K562 (cell line): ENCODE measurements around the gene SLC35B4. TPM values are rescaled to one million over a fixed set of nuclear protein-coding genes. Genes with fewer than 3 reads are reported as not detected.

Experiments
- ATAC-seq: fragments of 200-7000 bp; cut with Tn5 transposase; 3 replicates; pipeline ENCODE4 v1.9.1; 2020; ENCODE audit warnings: moderate library complexity
- BruUV-seq: library from RNA; stranded (reverse); fragments of 400-500 nt; replicated peaks from 2 replicates; lab custom pipeline; 2021; lab: Mats Ljungman, UMichigan
- CTCF ChIA-PET: fragments of 300-600 bp; formaldehyde crosslinking; extraction: SDS; loops from one replicate; lab custom pipeline; 2021; ENCODE audit warnings: low intra/inter-chr PET ratio; lab: Yijun Ruan, JAX
- POLR2A ChIA-PET: fragments of 300-600, 350-650 bp; sonication (Branson Sonifier 250); formaldehyde crosslinking; extraction: SDS; loops from one replicate; lab custom pipeline; 2021; ENCODE audit warnings: antibody characterized with exemption, inconsistent platforms; lab: Yijun Ruan, JAX
- DNase-seq, 4 experiments: peaks; one replicate each; pipeline versions ENCODE4 v3.0.0 to v3.0.0-alpha.2; 2011 to 2018; ENCODE audit warnings: low spot score in 3 of 4, mixed read lengths in 3 of 4; ENCODE audit errors: extremely low read depth in 1 of 4
- FAIRE-seq: peaks from 2 replicates; lab custom pipeline; 2011; peaks lifted over from hg19 to GRCh38; lab: Jason Lieb, UNC
- H2AFZ ChIP-seq: 2 replicates; pipeline ENCODE4 v1.6.0; 2011; ENCODE audit warnings: low read depth, low read length, control low read depth, inconsistent platforms
- H3K27ac ChIP-seq: fragments of 200-600 bp; 3 replicates; pipeline ENCODE4 v1.8.0; 2011; ENCODE audit warnings: low read depth, mild to moderate bottlenecking, control low read depth, inconsistent platforms, low read length, moderate library complexity, mixed read lengths; ENCODE audit errors: extremely low read depth
- H3K27me3 ChIP-seq, 2 experiments: fragments of 300-600 bp in 1 of 2; 2 replicates in 1 of 2; 3 replicates in 1 of 2; pipeline versions ENCODE4 v1.6.0 to v1.8.0; 2011; ENCODE audit warnings: inconsistent platforms in 2 of 2, low read length in 2 of 2, mild to moderate bottlenecking in 1 of 2, mixed read lengths in 1 of 2, moderate library complexity in 1 of 2; ENCODE audit not compliant: control insufficient read depth in 2 of 2, insufficient read depth in 2 of 2
- H3K36me3 ChIP-seq: fragments of 300-600 bp; 3 replicates; pipeline ENCODE4 v1.8.0; 2011; ENCODE audit warnings: mild to moderate bottlenecking, low read length, inconsistent platforms; ENCODE audit not compliant: control insufficient read depth, insufficient read depth
- H3K4me1 ChIP-seq, 2 experiments: fragments of 200-600 bp in 1 of 2; replicated peaks in 1 of 2; 2 replicates in 1 of 2; 3 replicates in 1 of 2; pipeline versions ENCODE4 v1.5.1 to v1.8.0; 2011; ENCODE audit warnings: inconsistent platforms in 2 of 2, low read length in 2 of 2, mild to moderate bottlenecking in 1 of 2, mixed read lengths in 1 of 2, moderate library complexity in 1 of 2; ENCODE audit not compliant: control insufficient read depth in 2 of 2, insufficient read depth in 2 of 2
- H3K4me2 ChIP-seq: 2 replicates; pipeline ENCODE4 v1.6.1; 2011; ENCODE audit warnings: low read length, control low read depth, inconsistent platforms, mixed read lengths; ENCODE audit not compliant: insufficient read depth
- H3K4me3 ChIP-seq: fragments of 200-600 bp; sonication (generic), shearing (Covaris generic); 2 replicates; pipeline ENCODE4 v1.5.1; 2016; ENCODE audit warnings: control low read depth, inconsistent platforms
- H3K79me2 ChIP-seq: fragments of 200-600 bp; 3 replicates; pipeline ENCODE4 v1.8.0; 2011; ENCODE audit warnings: low read length, inconsistent platforms; ENCODE audit not compliant: control insufficient read depth, insufficient read depth
- H3K9ac ChIP-seq, 2 experiments: 2 replicates each; pipeline versions ENCODE4 v1.6.0 to v1.6.1; 2011; ENCODE audit warnings: low read depth in 2 of 2, low read length in 2 of 2, control low read depth in 1 of 2, inconsistent platforms in 1 of 2, mild to moderate bottlenecking in 1 of 2, mixed read lengths in 1 of 2; ENCODE audit not compliant: insufficient read depth in 1 of 2
- H3K9me1 ChIP-seq: one replicate; pipeline ENCODE4 v1.6.0; 2011; ENCODE audit warnings: inconsistent platforms, mild to moderate bottlenecking, low read length, moderate library complexity; ENCODE audit not compliant: control insufficient read depth, insufficient read depth
- H3K9me3 ChIP-seq: replicated peaks from 2 replicates; pipeline ENCODE4 v1.5.1; 2011; ENCODE audit warnings: low read depth, low read length, inconsistent platforms; ENCODE audit not compliant: control insufficient read depth, insufficient read depth
- H4K20me1 ChIP-seq: replicated peaks from 2 replicates; pipeline ENCODE4 v1.6.1; 2011; ENCODE audit warnings: low read length, inconsistent platforms, mixed read lengths; ENCODE audit not compliant: control insufficient read depth, insufficient read depth
- EP400 ChIP-seq: fragments of 450-650 bp; IDR thresholded peaks from 2 replicates; pipeline ENCODE4 v1.6.1; 2017; ENCODE audit warnings: antibody characterized with exemption, mild to moderate bottlenecking, moderate library complexity
- HES1 ChIP-seq: fragments of 450-650 bp; IDR thresholded peaks from 2 replicates; pipeline ENCODE4 v1.6.1; 2016; ENCODE audit warnings: low read depth, mild to moderate bottlenecking, moderate library complexity
- HEY1 ChIP-seq: fragments of 250-450 bp; sonication (Bioruptor Pico); IDR thresholded peaks from 2 replicates; pipeline ENCODE4 v1.5.0; 2020; ENCODE audit warnings: mild to moderate bottlenecking, moderate library complexity, borderline replicate concordance
- LCOR ChIP-seq: sonication (generic); formaldehyde crosslinking; IDR thresholded peaks from 2 replicates; pipeline ENCODE4 v1.8.0; 2022; ENCODE audit warnings: mild to moderate bottlenecking, missing genetic modification reagents
- NFYB ChIP-seq: IDR thresholded peaks from 2 replicates; pipeline ENCODE4 v1.6.1; 2011; ENCODE audit warnings: mild to moderate bottlenecking, moderate library complexity; ENCODE audit not compliant: insufficient read length; ENCODE audit errors: extremely low read depth
- RFX5 ChIP-seq: IDR thresholded peaks from 2 replicates; pipeline ENCODE4 v1.6.1; 2011; ENCODE audit warnings: low read depth, mild to moderate bottlenecking, improper control_type of control experiment, low read length
- SIN3B ChIP-seq: fragments of 450-650 bp; IDR thresholded peaks from 2 replicates; pipeline ENCODE4 v1.6.1; 2017; ENCODE audit warnings: low read depth, mild to moderate bottlenecking, moderate library complexity
- ZNF121 ChIP-seq: sonication (generic); formaldehyde crosslinking; conservative IDR thresholded peaks from 2 replicates; pipeline ENCODE4 v1.8.0; 2022; ENCODE audit warnings: missing genetic modification reagents
- ZNF224 ChIP-seq: sonication (generic); formaldehyde crosslinking; IDR thresholded peaks from 2 replicates; pipeline ENCODE4 v1.8.0; 2022; ENCODE audit warnings: mild to moderate bottlenecking, missing genetic modification reagents
- WGBS: fragments of 100-300 bp; shearing (Covaris generic); methylation state at CpG from one replicate; pipeline ENCODE4 v1.1.6; 2016; ENCODE audit warnings: low coverage, mixed read lengths; ENCODE audit not compliant: insufficient coverage; ENCODE audit errors: missing lambda C conversion rate; 5-methylcytosine and 5-hydroxymethylcytosine counted together
- in situ Hi-C: fragments of 300-500 bp; cut with MboI; formaldehyde crosslinking; loops from 4 replicates; pipeline ENCODE4 v1.15.0; 2018; ENCODE audit warnings: inconsistent platforms, mixed read lengths
- intact Hi-C: fragments of 100-400 bp; cut with micrococcal nuclease; formaldehyde crosslinking; loops from 2 replicates; pipeline ENCODE4 v1.14.2; 2022
- polyA plus RNA-seq, 8 experiments: library from polyadenylated mRNA; depleted of rRNA in 4 of 8; stranded (reverse) in 5 of 8; unstranded in 3 of 8; fragments of >200 nt; fragmentation: Nextera tagmentation in 2 of 8; fragmentation: Illumina TruSeq in 1 of 8; extraction: Ambion mirVana in 2 of 8; extraction: Trizol in 1 of 8; gene quantifications; 2 replicates each; pipeline versions ENCODE4 v1.2.1 to v1.2.3, GENCODE V29; 2011 to 2014; ENCODE audit warnings: inconsistent platforms in 1 of 8, missing spikeins in 1 of 8
- total RNA-seq, 7 experiments: library from RNA; depleted of rRNA in 6 of 7; stranded (reverse); fragments of >200 nt in 6 of 7; fragmentation: Illumina TruSeq in 2 of 7; extraction: Trizol in 2 of 7; gene quantifications; 2 replicates each; pipeline versions ENCODE4 v1.2.1 to v1.2.3, GENCODE V29; 2011 to 2021; ENCODE audit warnings: low replicate concordance in 1 of 7

SLC35B4 gene
- total and polyA plus RNA-seq, 9 of the 15 experiments (the other 6 are each of a cell fraction or from before 2014, with no cell fraction given) = 6.1 to 34.9 (median 17.6) TPM

- intact Hi-C loops (no loop called here), in situ Hi-C loops (no loop called here)
- BruUV-seq = no TSS peak
- no peaks in the 10 kb centered on the region for H3K79me2 ChIP-seq
- 81% methylated on average over 4 of the region's 4 CpGs for WGBS
- no peak overlapping the region for H2AFZ ChIP-seq
- H3K27ac ChIP-seq = no peak overlapping the region
- no peaks in the 10 kb centered on the region for H3K27me3 ChIP-seq
- H3K9ac ChIP-seq = no peak overlapping the region
- peaks cover 19% of the 10 kb centered on the region; the same call in 2 of the 3 replicates for H3K36me3 ChIP-seq
- no peaks in the 10 kb centered on the region for H3K4me1 ChIP-seq
- FAIRE-seq = no peak
- ChIA-PET CTCF (no interaction called here), POLR2A (no interaction called here)
- no peaks in the 10 kb centered on the region for H4K20me1 ChIP-seq
- TF ChIP-seq RFX5 (no peak), HES1 (no peak), ZNF121 (CRISPR knock-in tag) (no peak), ZNF224 (CRISPR knock-in tag) (no peak), LCOR (CRISPR knock-in tag) (no peak)
- no peak overlapping the region for H3K4me2 ChIP-seq
- no peak for DNase-seq
- H3K4me3 ChIP-seq = no peak overlapping the region
- no peak for ATAC-seq
- no peaks in the 10 kb centered on the region for H3K9me1 ChIP-seq
- no peaks in the 10 kb centered on the region for H3K9me3 ChIP-seq
Measured at GRCh38 chr7:134308548-134308947, 8.2 kb downstream of the SLC35B4 start.

- H3K9me3 ChIP-seq = no peaks in the 10 kb centered on the region
- CTCF ChIA-PET = no interaction called here
- intact Hi-C loops (no loop called here), in situ Hi-C loops (no loop called here)
- no peaks in the 10 kb centered on the region for H4K20me1 ChIP-seq
- H3K4me2 ChIP-seq = no peak overlapping the region
- H3K27me3 ChIP-seq = no peaks in the 10 kb centered on the region
- DNase-seq = no peak
- no peak overlapping the region for H2AFZ ChIP-seq
- no TSS peak for BruUV-seq
- H3K36me3 ChIP-seq = peaks cover 30% of the 10 kb centered on the region
- H3K27ac ChIP-seq = no peak overlapping the region
- no peak for FAIRE-seq
- H3K9ac ChIP-seq = no peak overlapping the region
- H3K79me2 ChIP-seq = no peaks in the 10 kb centered on the region
- H3K9me1 ChIP-seq = no peaks in the 10 kb centered on the region
- 74% methylated on average over 1 of the region's 1 CpG for WGBS
- no peaks in the 10 kb centered on the region for H3K4me1 ChIP-seq
- no peak for ATAC-seq
- no peak for TF ChIP-seq EP400
- TF ChIP-seq NFYB = no peak
- no peak for TF ChIP-seq SIN3B
- no peak for TF ChIP-seq HEY1 (CRISPR knock-in tag)
- TF ChIP-seq, all 486 proteins: peak for 0
- H3K4me3 ChIP-seq = no peak overlapping the region
- POLR2A ChIA-PET = no interaction called here
Measured at GRCh38 chr7:134307320-134307719, 9.4 kb downstream of the SLC35B4 start.
